Neural cell (in vitro differentiated cells): Measurements from ENCODE around the gene SOD3. TPM values are rescaled to one million over a fixed set of nuclear protein-coding genes. Genes with fewer than 3 reads are reported as not detected.

Experiments used
- H2AFZ ChIP-seq: fragments of 200-600, 300-800 bp; sonication (generic), shearing (Covaris generic); 2 replicates; pipeline ENCODE4 v1.6.0; 2014; ENCODE audit warnings: low read depth, mild to moderate bottlenecking, antibody characterized with exemption, low read length, moderate library complexity
- H3F3A ChIP-seq: fragments of 200-600 bp; shearing (Covaris generic); 2 replicates; pipeline ENCODE4 v1.6.1; 2016; ENCODE audit warnings: mild to moderate bottlenecking, moderate library complexity, mixed read lengths, antibody characterized with exemption, low read length; ENCODE audit not compliant: insufficient read depth, poor library complexity, severe bottlenecking
- H3K27ac ChIP-seq: fragments of 200-600, 300-800 bp; sonication (generic), shearing (Covaris generic); 2 replicates; pipeline ENCODE4 v1.5.1; 2014; ENCODE audit warnings: mild to moderate bottlenecking, low read length, moderate library complexity
- H3K27me3 ChIP-seq: fragments of 300-800, 200-600 bp; sonication (generic), shearing (Covaris generic); 2 replicates; pipeline ENCODE4 v1.6.0; 2014; ENCODE audit warnings: mild to moderate bottlenecking, low read depth, low read length, moderate library complexity; ENCODE audit not compliant: insufficient read depth
- H3K36me3 ChIP-seq: fragments of 300-800, 200-600 bp; sonication (generic), shearing (Covaris generic); 2 replicates; pipeline ENCODE4 v1.5.1; 2014; ENCODE audit warnings: mild to moderate bottlenecking, antibody characterized with exemption, low read length, moderate library complexity; ENCODE audit not compliant: insufficient read depth
- H3K4me2 ChIP-seq: fragments of 300-800, 200-600 bp; sonication (generic), shearing (Covaris generic); 2 replicates; pipeline ENCODE4 v1.6.0; 2014; ENCODE audit warnings: mild to moderate bottlenecking, low read length
- H3K4me3 ChIP-seq: fragments of 300-800, 200-600 bp; sonication (generic), shearing (Covaris generic); 2 replicates; pipeline ENCODE4 v1.5.1; 2014; ENCODE audit warnings: mild to moderate bottlenecking, low read length, moderate library complexity
- H3K79me2 ChIP-seq: fragments of 200-600 bp; shearing (Covaris generic); replicated peaks from 2 replicates; pipeline ENCODE4 v1.6.0; 2014; ENCODE audit warnings: mild to moderate bottlenecking, low read length, moderate library complexity; ENCODE audit not compliant: insufficient read depth
- H3K9ac ChIP-seq: fragments of 300-800, 200-600 bp; sonication (generic), shearing (Covaris generic); 2 replicates; pipeline ENCODE4 v1.6.1; 2016; ENCODE audit warnings: mild to moderate bottlenecking, low read length, mixed read lengths
- H3K9me2 ChIP-seq: fragments of 200-600 bp; shearing (Covaris generic); 2 replicates; pipeline ENCODE4 v1.6.1; 2016; ENCODE audit warnings: mild to moderate bottlenecking, low read length, mixed read lengths; ENCODE audit not compliant: insufficient read depth
- H3K9me3 ChIP-seq: fragments of 200-600, 300-800 bp; sonication (generic), shearing (Covaris generic); 2 replicates; pipeline ENCODE4 v1.6.1; 2016; ENCODE audit warnings: mild to moderate bottlenecking, mixed run types, low read length, moderate library complexity, mixed read lengths
- H4K20me1 ChIP-seq: fragments of 200-600 bp; shearing (Covaris generic); 2 replicates; pipeline ENCODE4 v1.6.1; 2016; ENCODE audit warnings: mild to moderate bottlenecking, mixed run types; ENCODE audit not compliant: insufficient read depth
- EP300 ChIP-seq: fragments of 450-650 bp; conservative IDR thresholded peaks from 2 replicates; pipeline ENCODE4 v1.6.1; 2014; ENCODE audit warnings: antibody characterized with exemption, mild to moderate bottlenecking, moderate library complexity; ENCODE audit not compliant: poor library complexity, severe bottlenecking
- EZH2 ChIP-seq: fragments of 200-600, 300-800 bp; shearing (Covaris generic), sonication (generic); IDR thresholded peaks from 2 replicates; pipeline ENCODE4 v1.6.1; 2014; ENCODE audit warnings: antibody characterized with exemption, low read length, borderline replicate concordance, mild to moderate bottlenecking; ENCODE audit not compliant: insufficient read depth, poor library complexity, severe bottlenecking
- MXI1 ChIP-seq: fragments of 450-650 bp; conservative IDR thresholded peaks from 2 replicates; pipeline ENCODE4 v1.6.1; 2014; ENCODE audit warnings: antibody characterized with exemption, mild to moderate bottlenecking; ENCODE audit not compliant: poor library complexity, severe bottlenecking
- POLR2AphosphoS5 ChIP-seq: IDR thresholded peaks from 2 replicates; pipeline ENCODE4 v1.6.1; 2012
- RAD21 ChIP-seq: fragments of 450-650 bp; conservative IDR thresholded peaks from 2 replicates; pipeline ENCODE4 v1.6.1; 2014; ENCODE audit warnings: antibody characterized with exemption, mild to moderate bottlenecking, moderate library complexity
- SMC3 ChIP-seq: fragments of 450-650 bp; conservative IDR thresholded peaks from 2 replicates; pipeline ENCODE4 v1.6.1; 2014; ENCODE audit warnings: antibody characterized with exemption, mild to moderate bottlenecking, moderate library complexity; ENCODE audit not compliant: poor library complexity
- TAF1 ChIP-seq: IDR thresholded peaks from 2 replicates; pipeline ENCODE4 v1.6.1; 2012; ENCODE audit warnings: low read depth
- polyA plus RNA-seq: library from polyadenylated mRNA; depleted of rRNA; stranded (reverse); fragments of >200 nt; gene quantifications from 2 replicates; pipeline ENCODE4 v1.2.3, GENCODE V29; 2014
- TF ChIP-seq, protein P1 (sequence below): fragments of 450-650 bp; IDR thresholded peaks from 2 replicates; pipeline ENCODE4 v1.5.1; 2014; ENCODE audit warnings: antibody characterized with exemption, mild to moderate bottlenecking, moderate library complexity; ENCODE audit not compliant: poor library complexity, severe bottlenecking
- TF ChIP-seq, protein P2 (sequence below): IDR thresholded peaks from 2 replicates; pipeline ENCODE4 v1.6.1; 2012; ENCODE audit warnings: borderline replicate concordance

SOD3 gene
- polyA plus RNA-seq, 1 donor from 2014 or later: not detected

DNA sequence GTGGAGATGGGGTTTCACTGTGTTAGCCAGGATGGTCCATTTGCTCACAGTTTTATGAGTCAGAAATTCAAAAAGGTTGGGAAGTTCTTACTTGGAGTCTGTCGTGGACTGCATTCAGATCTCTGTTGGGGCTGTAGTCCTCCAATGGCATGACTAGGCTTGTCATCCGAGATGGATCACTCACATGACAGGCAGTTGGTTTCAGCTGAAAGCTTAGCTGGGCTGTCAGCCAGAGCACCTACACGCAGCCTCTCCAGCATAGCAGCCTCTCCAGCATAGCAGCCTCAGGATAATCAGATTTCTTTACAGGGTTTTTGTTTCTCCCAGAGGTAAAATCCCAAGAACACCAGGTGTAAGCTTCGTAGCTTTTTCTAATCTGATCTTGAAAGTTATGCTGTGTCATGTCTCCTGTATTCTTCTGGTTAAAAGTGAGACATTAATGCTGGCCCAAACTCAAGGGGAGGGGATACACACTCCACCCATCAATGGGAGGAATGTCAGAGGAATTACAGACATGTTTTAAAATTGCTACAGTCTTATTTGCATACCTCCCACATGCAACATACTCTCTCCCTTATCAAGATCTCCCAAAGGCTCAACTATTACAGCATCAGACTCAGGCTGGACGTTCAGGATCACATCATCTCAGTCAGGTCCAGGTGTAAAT is 31.6 kb upstream of the SOD3 start:
- Histone ChIP-seq H3K4me3 (no peak overlapping the region), H3K4me2 (no peak overlapping the region), H3K27ac (no peak overlapping the region), H3K27me3 (no peaks in the 10 kb centered on the region), H2AFZ (no peak overlapping the region), H3K9me2 (no peaks in the 10 kb centered on the region), H3K79me2 (no peaks in the 10 kb centered on the region), H3K9ac (no peak overlapping the region), H3K9me3 (no peaks in the 10 kb centered on the region), H3K36me3 (no peaks in the 10 kb centered on the region), H4K20me1 (no peaks in the 10 kb centered on the region), H3F3A (no peaks in the 10 kb centered on the region)
- TF ChIP-seq POLR2AphosphoS5 (no peak), EP300 (no peak), EZH2 (no peak), TAF1 (no peak), SMC3 (no peak), MXI1 (no peak), RAD21 (no peak)
- TF ChIP-seq, protein P1, sequence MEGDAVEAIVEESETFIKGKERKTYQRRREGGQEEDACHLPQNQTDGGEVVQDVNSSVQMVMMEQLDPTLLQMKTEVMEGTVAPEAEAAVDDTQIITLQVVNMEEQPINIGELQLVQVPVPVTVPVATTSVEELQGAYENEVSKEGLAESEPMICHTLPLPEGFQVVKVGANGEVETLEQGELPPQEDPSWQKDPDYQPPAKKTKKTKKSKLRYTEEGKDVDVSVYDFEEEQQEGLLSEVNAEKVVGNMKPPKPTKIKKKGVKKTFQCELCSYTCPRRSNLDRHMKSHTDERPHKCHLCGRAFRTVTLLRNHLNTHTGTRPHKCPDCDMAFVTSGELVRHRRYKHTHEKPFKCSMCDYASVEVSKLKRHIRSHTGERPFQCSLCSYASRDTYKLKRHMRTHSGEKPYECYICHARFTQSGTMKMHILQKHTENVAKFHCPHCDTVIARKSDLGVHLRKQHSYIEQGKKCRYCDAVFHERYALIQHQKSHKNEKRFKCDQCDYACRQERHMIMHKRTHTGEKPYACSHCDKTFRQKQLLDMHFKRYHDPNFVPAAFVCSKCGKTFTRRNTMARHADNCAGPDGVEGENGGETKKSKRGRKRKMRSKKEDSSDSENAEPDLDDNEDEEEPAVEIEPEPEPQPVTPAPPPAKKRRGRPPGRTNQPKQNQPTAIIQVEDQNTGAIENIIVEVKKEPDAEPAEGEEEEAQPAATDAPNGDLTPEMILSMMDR: no peak
- TF ChIP-seq, protein P2, sequence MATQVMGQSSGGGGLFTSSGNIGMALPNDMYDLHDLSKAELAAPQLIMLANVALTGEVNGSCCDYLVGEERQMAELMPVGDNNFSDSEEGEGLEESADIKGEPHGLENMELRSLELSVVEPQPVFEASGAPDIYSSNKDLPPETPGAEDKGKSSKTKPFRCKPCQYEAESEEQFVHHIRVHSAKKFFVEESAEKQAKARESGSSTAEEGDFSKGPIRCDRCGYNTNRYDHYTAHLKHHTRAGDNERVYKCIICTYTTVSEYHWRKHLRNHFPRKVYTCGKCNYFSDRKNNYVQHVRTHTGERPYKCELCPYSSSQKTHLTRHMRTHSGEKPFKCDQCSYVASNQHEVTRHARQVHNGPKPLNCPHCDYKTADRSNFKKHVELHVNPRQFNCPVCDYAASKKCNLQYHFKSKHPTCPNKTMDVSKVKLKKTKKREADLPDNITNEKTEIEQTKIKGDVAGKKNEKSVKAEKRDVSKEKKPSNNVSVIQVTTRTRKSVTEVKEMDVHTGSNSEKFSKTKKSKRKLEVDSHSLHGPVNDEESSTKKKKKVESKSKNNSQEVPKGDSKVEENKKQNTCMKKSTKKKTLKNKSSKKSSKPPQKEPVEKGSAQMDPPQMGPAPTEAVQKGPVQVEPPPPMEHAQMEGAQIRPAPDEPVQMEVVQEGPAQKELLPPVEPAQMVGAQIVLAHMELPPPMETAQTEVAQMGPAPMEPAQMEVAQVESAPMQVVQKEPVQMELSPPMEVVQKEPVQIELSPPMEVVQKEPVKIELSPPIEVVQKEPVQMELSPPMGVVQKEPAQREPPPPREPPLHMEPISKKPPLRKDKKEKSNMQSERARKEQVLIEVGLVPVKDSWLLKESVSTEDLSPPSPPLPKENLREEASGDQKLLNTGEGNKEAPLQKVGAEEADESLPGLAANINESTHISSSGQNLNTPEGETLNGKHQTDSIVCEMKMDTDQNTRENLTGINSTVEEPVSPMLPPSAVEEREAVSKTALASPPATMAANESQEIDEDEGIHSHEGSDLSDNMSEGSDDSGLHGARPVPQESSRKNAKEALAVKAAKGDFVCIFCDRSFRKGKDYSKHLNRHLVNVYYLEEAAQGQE: no peak

DNA sequence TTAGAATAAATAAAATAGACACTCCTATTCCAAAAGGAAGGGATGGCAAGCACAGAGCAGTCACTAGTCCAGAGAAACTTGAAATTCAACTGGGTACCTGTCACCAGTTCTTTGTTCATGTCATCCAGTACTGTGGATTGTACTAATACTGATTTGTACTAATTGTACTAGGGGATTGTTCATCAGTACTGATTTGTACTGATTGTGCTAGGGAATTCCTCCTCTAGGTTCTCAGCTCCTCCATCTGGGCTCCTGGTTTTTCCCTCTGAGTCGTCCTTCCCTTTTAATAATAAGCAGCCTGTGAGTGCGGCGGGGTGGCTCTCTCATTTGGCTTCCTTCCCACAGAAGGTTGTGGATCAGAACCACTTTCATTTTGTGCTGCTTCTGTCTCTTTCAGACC is 31.0 kb upstream of the SOD3 start:
- Histone ChIP-seq H3K4me3 (no peak overlapping the region), H4K20me1 (no peaks in the 10 kb centered on the region), H3K27me3 (no peaks in the 10 kb centered on the region), H2AFZ (no peak overlapping the region), H3K79me2 (no peaks in the 10 kb centered on the region), H3K4me2 (no peak overlapping the region), H3K36me3 (no peaks in the 10 kb centered on the region), H3K9me3 (no peaks in the 10 kb centered on the region), H3K9me2 (no peaks in the 10 kb centered on the region), H3K9ac (no peak overlapping the region), H3K27ac (no peak overlapping the region), H3F3A (no peaks in the 10 kb centered on the region)
- TF ChIP-seq TAF1 (no peak), EP300 (no peak), EZH2 (no peak), RAD21 (no peak), SMC3 (no peak), MXI1 (no peak), POLR2AphosphoS5 (no peak)
- TF ChIP-seq, protein P1: no peak
- TF ChIP-seq, protein P2: no peak
